NCI-H1436 (cell line): ENCODE data around the gene TMEM129.
"Not testable (repeated sequence)": the region's sequence is repeated elsewhere in the genome, so short reads cannot be mapped to it uniquely, and the experiment has no call there.

Experiments
- DNase-seq: peaks from one replicate; lab custom pipeline; 2025; lab: John Stamatoyannopoulos, UW

Gene TMEM129

DNA sequence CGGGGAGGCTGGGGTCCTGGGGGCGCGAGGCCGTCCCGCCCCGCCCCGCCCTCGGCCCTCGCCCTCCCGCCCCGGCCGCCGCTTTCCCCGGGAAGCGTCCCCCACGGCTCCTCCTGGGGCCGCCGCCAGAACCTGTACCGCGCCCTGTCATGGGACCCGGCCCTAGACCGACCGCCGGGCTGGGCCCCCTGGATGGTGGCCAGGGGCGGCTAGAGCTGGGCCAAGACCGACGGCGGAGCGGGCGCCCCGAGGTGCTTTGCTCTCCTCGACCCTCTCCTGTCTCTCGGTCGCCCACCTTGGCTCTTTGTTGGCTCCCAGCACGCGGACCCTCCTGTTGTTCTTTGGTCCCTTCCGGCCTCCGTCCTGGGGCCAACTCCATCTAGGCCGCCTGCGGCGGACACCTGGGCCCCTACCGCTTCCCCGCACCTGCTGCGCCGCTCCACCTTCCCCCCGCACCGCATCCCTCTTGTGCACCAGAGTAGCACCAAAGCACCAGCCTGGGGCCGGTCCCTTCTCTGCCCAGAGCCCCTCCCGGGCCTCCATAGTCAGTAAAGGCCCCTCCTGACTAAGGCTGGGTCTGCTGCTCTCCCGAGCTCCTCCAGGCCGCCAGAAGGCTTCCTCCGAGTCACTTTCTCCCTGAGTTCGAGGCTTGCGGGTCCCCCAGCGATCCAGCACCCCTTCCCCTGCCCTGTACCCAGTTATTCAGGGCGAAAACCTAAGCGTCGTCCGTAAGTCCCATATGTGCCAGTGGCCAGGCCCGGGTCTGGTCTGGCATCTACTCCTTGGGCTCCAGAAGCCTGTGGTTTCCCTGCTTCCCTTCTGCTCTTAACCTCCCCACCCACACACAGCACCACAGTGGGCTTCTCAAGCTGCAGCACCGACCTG, 785 bp upstream of the TMEM129 start:
- no peak for DNase-seq

DNA sequence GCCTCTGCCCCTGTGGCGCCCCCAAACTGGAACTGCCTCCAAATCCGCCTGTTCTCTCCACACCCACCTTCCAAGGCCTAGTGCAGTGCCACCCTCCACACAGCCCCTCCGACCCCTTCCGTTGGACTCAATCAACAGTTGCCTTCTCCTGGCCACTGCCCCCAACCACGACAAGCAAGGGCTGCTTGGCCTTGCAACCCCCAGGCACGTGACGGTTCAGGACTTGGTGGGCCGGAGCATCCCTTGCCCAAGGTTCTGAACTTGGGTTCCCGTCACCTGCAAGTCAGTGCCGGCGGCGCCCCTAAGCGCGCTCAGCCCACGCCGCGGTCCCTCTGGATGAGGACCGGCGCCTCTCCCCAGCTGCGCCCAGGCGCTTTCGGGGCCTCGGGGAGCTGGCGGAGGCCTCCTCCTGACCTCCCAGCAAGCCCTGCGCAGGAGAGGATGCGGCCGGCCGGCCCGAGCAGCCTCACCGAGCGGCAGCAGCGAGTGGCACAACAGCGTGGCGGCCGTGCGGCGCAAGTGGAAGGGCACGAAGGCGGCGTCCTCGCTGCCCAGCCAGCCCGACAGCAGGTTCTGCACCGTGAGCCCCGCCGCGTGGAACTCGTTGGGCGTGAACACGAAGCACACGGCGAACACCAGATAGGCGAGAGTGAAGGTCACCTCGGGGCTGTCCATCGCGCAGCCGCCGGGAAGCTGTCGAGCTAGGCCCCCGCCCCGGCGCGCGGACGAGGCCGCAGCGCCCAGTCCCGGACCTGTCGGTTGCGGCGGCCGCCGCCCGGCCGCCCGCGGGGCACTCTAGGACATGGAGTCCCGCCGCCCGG, 750 bp downstream of the TMEM129 start:
- no peak for DNase-seq

DNA sequence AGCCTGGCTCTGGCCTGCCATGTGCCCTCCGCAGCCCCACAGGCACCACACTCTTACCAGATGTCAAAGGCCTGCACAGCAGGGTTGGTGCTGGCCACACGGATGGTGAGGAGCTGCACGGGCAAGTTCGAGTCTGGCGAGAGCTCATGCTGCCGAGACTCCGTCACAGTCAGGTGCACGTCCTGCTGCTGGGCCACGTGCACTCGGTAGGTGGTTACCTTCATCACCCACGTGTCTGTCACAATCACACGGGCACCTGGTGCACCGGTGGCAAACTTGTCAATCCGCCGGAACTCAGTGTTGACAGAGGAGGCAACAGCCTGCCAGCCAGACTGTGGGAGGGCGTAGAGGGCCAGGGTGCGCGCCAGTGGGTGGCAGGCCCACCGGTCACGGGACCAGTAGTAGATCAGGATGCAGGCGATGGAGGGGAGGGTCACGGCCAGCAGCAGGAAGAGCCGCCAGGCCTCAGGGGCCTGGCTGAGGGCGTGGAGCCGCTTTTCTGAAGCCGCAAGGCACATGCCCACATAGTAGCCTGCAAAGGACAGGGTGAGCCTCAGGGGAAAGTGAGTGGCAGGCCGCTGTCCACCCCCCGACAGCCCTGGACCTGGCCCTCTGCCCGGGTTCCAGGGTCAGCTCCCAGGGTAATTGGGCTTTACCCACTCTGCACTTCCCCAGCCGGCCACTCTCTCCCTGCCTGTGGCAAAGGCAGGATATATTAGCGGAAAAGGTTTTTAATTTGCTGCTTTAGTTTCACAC, 2.9 kb downstream of the TMEM129 start:
- no peak for DNase-seq

DNA sequence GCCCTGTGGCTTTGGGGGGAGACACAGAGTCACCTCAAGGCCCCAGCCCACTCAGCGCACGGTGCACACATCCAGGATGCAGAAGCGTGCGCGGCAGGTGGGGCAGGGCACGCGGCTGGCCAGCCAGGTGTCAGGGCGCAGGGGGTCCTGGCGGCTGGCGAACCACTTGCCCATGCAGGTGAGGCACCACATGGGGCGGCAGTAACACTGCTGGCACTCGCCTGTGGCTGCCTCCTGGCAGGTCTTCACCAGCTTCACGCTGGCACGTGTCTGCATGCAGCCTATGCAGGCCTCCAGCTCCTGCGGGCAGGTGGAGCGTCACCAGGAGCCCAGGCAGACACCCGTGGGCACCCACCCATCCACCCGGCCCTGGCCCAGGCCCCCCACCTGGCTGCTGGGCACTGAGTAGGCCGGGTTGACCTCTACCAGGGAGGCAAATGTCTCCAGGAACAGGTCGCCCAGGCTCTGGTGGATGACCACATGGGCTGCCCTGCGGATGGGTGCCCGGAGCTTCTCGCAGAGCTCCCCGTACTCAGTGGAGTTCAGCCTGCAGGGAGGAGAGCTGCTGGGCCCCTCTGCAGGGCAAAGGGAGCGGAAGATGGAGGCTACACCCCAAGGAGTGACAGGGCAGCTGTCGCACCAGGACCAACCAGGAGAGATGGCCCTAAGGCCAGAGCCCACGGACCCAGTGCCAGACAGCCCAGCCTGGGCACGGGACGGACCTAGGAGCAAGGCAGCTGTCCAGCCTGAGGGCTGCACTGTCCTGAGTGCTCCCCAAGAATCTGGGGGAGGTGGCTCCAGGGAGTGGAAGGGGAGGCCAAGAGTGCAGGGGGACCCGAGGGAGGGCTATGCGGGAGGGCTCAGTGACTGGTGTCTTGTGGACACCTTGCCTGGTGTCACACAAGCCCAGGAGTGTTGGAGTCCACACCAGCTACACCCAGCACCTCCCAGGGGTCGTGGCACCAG, 3.7 kb downstream of the TMEM129 start:
- DNase-seq = no peak

DNA sequence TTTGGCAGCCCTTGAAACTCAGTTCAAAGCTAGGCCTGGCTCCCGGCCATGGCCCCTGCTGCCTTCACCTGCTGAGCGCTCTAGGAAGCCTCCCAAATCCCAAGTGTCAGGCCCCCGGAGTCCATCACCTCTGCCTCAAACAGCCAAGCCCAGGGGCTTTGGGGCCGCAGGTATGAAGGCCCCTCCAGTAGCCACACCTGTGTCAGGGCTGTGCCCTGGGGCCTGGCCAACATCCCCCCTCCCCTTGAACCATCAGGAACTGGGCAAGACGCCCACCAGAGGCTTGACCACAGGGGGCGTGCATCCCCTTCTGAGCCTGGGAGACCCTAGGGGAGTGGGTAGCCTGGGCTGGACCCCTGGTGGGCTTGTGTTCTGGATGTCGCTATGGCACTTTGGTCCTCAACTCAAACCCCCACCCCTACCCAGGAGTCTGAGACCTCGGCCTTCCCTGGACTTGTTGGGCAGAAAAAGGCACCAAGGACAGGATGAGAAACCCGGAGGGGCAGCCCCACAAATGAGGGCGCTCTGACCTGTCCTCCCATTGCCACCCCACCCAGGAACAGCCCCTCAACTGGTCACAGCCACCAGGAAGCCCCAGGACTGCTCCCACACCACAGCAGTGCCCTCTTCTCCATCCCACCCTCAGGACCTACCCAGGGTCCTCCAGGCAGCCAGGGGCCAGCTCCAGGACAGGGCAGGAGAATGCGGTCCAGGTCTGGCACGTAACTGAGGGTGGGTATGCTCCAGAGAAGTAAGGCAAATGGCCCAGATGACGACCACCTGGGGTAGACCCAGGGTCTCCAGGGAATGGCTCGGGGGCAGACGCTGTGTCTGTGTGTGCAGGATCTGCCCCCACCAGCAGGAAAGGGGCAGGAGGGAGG, 4.8 kb downstream of the TMEM129 start:
- DNase-seq = no peak

DNA sequence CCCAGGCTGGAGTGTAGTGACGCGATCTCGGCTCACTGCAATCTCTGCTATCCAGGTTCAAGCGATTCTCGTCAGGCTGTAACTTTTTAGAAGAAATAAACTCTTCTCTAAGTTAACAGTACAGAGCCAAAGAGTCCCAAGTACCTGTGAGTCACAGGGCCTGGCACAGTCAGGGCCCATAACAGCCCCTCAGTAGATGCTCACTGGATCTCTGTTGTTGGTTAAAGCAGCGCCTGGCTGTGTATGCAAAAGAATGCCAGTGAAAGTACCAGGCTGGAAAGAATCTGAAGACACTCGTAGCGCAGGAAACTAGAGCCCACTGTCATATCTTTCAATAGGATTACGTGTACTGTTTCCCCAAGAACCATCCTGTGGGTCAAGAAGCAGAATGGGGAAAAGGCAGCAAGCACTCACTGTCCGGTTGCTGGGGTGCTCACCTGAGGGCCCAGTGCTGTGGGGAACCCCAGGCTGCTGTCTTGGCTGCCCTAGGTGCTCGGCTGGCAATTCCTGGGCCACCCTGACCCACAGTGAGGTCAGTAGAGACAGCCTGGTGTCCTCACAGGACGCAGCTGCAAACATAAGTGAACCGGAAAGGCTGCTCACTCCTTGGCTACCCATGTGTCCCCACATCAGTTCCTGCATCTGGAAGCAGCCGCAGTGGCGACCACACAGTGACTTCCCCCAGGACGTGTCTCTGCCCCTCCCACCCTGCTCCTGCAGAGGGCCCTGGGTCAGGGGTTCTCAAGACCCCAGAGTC, 5.9 kb downstream of the TMEM129 start:
- DNase-seq = no peak

DNA sequence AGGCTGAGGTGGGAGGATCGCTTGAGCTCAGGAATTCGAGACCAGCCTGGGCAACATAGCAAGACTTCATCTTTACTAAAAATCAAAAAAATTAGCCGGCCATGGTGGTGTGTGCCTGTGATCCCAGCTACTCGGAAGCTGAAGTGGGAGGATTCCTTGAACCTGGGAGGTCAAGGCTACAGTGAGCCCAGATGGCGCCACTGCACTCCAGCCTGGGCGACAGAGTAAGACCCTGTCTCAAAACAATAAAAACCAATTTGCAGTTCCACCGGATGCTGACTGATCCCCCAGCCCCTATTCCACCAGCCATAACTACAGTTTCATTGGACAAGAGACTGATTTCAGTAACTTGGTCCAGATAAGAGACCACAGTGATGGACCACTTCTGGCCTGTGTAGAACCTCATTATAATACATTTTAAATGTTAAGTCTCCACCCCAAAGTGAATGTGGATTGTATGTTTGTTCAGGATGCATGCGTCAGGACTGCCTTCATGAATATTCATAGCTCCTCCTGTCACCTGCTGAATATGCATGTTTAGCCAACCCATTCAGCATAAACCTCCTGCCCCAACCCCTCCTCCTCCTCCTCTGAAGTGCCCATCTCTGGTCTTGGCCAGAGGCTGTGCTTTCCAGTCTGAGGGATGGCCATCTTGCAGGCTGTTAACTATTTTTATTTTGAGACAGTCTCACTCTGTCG, 6.7 kb downstream of the TMEM129 start:
- DNase-seq = no peak

DNA sequence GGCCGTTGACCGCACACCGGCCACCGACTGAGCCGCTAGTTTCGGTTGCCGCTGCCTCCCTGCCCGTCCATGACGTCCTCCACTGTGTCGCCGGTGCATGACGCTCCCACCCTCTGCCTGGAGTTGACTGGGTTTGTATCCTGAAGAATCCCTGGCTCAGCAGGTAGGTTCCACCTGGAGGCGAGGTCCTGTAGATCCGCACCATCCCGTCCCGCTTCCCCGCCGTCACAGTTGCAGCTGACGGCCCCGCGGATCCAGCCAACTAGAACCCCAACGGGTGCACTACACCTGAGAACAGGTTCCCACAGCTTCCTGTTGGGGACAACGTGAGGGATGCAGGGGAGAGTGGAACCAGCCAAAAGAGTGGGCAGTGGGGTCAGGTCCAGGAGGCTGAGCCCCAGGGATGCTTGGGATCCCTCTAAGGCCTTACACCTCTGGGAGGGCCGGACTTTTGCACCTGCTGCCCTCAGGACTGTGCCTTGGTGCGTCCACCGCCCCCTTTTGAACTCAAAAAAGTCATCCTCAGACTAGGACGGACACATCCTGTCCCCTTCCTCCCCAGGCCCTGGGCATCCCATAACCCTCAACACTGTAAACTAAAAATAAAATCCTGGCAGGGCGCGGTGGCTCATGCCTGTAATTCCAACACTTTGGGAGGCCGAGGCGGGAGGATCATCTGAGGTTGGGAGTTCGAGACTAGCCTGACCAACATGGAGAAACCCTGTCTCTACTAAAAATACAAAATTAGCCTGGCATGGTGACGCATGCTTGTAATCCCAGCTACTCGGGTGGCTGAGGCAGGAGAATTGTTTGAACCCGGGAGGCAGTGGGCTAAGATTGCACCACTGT, 7.9 kb downstream of the TMEM129 start:
- DNase-seq = no peak

DNA sequence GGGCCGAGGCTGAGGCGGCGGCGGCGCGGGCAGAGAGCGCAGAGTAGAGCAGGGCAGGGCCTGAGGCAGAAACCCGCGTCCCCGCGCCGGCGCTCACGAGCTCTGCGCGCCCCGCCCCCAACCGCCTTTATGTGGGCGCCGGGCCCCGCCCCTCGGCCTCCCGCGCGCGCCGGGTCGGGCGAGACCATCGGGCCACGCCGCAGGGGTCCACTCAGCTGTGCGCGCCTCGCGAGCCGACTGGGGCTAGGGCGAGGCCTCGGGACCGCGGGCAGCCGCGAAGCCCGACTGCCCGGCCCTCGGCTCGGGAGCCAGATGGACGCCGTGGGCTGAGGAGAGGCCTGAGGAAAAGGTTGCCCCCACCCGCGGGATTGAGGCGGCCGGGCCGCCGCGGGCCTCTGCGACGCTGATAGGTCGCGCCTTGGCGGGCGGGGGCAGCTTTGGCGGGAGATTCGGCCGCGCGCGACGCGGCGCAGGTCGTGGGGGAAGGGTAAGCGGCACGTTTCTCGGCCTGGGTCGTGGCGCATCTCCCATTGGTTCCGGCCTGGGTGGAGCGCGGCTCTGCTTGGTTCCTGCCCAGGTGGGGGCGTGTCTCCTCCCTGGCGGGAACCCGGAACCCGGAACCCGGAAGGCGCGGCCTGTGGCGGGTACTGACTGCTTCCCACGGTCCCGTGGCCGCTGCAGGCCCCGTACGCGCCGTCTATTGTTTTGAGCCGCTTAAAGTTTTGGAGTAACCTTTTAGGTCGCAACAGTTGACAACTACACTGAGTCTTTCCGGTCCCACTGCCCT, 8.7 kb downstream of the TMEM129 start, which contains the start of gene SLBP:
Gene SLBP (minus strand): TSS at position 104 of the 787 bp plus-strand sequence. CDS start 131 bp downstream, outside the sequence.
- peak; percentile 95 for DNase-seq

DNA sequence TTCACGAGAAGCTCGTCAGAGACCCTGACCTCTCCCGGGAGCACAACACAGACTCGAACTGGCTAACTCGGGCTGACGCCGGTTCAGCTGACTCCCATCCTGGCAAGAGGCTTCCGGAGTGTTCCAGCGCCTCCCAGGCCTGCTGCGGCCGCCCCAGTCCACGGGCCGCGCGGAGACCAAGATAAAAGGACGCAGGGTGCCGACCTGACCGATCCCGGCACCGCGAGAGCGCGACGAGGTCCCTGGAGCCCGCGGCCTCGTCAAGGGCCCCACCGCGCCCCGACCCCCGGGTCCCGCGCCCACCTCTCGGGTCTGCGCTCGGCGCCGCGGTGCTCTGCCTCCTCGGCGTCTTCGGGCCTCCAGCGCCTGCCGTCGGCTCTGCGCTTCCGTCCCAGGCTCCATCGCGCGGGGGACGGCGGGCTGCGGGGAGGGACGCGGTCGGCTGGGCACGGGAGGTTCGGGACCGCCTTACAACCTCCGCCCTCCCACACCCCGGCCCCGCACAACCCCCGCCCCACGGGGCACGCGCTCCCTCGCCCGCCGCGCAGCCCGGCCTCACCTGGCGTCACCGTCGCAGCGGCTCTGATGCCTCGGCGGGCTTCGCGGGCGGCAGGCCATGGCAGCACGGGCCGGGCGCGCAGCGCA, 9.4 kb downstream of the TMEM129 start:
- DNase-seq = no peak

DNA sequence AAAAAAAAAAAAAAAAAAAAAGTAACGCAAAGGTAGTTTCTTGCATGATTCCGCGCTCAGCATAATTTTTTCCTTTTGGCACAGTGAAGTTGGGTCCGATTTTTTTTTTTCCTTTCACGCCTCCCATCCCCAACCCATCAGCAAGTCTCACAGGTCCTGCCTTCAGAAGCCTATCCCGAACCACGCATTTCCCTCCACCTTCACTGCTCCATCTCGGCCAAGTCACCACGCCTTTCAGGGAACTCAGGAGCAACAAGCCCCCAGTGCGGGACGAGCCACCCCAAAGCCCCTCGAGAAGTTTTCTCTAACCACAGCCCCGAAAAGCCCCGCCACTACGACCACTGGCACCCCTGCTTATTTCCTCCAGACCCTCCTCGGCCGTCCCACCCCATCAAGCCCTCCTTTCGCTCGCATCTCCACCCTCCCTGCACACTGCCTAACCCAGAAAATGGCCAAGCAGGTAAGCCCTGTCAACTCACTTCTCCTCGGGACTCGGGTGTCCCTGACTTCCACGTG, 10.0 kb downstream of the TMEM129 start:
- DNase-seq = no peak

DNA sequence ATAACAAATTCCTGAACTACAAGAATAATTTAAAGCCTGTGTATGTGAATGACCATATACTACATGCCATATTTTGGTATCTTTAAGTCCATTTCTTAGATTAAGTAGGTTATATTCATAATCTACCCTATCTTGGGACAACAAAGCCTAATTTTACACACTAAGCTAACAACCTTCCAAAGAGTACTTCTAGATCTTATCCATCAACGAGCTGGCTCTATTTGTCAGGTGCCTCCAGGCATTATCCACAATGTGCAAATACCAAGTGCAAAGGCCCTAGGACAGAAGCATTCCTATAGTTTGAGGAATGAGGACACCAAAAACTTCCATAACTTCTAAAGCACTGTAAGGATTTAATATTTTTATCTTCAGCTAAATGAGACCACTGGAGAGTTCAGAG, 12.5 kb downstream of the TMEM129 start:
- no peak for DNase-seq

DNA sequence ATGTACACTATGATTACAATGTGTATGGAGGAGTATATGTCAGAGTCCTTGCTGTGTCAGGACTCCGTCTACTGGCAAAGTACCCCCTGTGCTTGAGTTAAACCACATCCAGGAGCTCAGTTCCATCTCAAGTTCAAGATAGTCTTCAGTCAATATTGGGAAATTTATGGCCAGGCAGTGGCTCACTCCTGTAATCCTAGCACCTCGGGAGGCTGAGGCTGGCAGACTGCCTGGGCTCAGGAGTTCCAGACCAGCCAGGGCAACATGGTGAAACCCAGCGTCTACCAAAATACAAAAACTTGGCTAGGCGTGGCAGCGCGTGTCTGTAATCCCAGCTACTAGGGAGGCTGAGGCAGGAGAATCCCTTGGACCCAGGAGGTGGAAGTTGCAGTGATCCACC, 14.8 kb downstream of the TMEM129 start:
- DNase-seq = no peak

DNA sequence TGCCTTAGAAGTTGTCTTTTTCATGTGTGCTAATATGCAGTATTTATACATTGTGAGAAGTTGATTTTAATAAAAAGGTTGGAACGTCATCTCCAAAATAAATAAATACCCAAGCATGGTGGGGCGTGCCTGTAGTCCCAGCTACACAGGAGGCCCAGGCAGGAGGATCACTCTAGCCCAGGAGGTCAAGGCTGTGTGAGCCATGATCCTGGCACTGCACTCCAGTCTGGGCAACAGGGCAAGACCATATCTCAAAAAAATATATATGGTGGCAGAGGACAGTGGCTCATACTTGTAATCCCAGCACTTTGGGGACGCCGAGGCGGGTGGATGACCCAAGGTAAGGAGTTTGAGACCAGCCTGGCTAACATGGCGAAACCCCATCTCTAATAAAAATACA, 15.4 kb downstream of the TMEM129 start:
- no peak for DNase-seq

DNA sequence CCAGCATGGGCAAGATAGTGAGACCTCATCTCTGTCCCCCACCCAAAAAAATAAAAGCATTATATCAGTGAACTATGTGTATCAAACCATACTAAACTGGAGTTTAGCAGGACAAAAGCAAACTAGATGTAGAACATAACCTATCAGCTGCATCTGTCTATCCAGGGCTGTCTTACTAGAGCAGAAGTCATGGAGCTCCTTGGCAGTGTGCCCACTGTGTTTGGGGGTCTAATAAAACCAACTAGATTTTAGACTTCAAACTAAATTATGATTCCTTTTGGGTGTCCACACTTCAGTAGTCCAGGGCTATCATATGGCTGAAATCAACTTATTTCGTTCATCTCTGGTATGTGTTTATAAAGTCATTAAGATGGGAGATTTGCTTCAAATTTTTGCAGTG, 17.3 kb downstream of the TMEM129 start:
- no peak for DNase-seq

DNA sequence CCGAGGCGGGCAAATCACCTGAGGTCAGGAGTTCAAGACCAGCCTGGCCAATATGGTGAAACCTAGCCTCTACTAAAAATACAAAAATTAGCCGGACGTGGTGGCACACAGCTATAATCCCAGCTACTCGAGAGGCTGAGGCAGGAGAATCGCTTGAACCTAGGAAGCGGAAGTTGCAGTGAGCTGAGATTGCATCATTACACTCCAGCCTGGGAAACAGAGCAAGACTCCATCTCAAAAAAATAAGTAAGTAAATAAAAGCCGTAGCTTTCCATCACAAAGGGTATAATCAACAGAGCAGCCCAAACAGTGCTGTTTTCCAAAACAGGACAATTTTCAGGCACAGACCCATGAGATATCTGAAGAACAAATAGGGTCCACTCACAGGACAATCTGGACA, 19.5 kb downstream of the TMEM129 start:
- DNase-seq = not testable (repeated sequence)
